Astrocyte of the hippocampus (primary cell): ENCODE measurements around the gene NOC4L.
"Not testable (repeated sequence)": the region's sequence is repeated elsewhere in the genome, so short reads cannot be mapped to it uniquely, and the experiment has no call there.

Experiments
- DNase-seq: peaks from one replicate; pipeline ENCODE4 v3.0.0; 2011; ENCODE audit warnings: low read depth, low spot score

NOC4L gene

DNA sequence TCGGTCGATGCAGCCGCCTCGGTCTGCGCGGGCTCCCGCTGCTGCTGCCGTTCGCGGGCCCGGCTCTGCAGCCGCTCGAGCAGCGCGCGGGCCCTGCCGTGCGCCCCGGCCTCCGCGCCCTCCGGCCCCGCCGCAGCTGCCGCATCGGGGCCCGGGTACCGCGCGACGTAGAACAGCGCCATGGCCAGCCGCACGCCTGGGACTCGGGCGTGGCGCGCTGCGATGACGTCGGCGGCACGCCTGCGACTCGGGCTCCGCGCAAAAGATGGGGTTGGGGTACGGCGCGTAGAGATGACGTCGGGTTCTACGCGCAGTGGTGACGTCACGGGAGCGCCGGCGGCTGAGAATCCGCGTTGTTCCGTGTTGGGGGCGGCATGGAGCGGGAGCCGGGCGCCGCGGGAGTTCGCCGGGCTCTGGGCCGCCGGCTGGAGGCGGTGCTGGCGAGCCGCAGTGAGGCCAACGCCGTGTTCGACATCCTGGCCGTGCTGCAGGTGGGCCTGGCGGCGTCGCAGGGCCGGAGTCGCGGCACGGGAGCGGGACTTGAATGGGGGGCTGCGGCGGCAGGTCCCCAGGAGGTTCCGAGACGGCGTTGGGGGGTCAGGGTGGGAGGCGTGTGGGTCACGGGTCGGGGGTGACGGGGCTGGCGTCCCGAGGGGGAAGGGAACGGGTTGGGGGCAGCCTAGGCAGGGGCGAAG, at the start of gene NOC4L, which contains the start of gene DDX51:
Gene NOC4L (plus strand): TSS at position 343 of the 695 bp plus-strand sequence. CDS start 32 bp downstream, at position 375.
Gene DDX51 (minus strand): TSS at position 205 of the 695 bp plus-strand sequence. CDS start 23 bp downstream, at position 182.
- DNase-seq = peak; percentile 99

DNA sequence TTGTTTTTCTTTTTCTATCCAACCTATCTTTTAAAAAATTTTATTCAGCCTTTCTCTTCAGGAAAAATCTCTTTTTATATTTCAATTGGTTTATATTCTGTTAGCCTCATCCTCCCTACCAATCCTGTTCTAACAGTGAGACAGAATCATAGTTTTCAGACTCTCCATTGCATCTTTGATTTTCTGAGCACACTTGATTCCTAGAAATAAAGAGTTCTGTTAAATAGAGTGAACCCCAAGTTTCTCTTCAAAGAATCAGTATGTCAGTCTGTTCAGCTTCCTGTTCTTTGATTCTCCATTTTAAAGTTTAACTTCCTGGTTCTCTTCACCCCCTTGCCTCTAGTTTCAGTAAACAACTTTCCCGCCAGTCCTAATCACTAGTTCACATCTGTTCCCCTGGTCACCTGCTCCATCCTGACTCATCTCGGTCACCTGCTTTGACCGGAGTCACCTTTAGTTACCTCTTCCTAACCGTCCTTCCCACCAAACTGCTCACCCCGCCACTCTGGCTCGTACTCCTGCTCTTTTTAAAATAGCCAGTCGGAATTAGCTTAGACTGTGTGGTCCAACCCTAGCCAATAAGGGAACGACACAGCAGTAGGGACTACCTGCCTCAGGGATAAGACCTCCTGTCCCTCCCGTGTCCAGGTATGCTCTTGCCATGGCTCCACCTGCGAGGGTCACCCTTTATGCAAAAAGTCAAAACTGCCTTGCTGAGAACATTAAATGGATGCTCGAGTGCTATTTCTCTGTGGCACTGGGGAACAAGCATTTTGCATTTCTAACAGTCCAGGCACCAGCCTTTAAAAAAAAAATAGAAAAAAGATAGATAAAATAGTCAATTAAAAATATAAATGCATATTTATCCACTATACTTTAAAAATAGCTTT, 48.5 kb upstream of the NOC4L start:
- DNase-seq = no peak

DNA sequence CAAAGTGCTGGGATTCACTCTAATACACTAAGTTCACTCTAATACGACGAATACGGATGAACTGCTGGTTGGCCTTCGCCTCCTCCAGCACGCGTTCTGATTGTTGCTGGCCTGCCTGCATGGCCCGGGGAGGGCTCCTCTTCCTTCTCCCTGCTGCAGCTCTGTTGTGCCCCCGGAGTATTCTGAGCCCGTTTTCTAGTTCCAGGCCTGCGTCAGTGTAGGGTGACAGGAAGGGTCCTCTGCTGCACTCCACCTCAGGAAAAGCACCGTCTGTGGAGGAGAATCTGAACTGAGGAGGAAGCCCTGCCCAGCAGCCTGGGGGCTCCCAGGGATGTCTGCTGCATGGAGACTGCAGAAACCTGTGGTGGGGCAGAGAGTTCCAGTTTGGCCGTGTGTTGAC, 44.5 kb upstream of the NOC4L start:
- no peak for DNase-seq

DNA sequence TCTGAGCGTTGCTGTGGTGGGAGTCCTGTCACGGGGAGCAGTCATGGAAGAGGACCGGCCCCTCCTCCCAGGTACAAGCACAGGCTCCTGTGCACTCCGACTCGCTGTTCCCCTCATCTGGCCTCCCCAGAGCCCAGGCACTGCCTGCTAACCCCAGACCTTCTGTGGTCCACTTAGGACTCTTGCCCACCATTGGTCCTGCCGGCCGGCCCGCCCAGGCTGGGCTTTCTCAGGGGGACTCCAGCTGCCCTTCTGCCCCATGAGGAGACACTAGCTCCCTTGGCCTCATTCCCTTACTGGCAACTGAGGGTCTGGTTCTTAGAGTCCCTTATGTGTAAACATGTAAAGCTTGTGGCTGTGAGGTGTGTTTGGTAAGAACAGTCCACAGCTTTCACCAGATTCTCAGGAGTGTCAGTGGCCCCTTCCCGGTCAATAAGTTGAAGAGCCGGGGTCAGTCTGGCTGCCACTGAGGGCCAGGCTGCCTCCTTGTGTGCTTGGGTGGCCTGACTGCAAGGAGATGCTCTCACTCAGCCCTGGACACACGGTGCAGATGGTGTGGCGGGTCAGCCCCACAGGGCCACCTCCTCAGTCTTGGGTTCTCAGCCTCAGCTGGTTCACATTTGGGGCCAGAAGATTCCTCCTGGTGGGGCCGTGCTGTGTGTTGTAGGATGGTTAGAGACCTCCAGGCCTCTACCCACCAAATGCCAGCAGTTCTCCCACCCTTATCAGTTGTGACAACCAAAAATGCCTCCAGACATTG, 43.8 kb upstream of the NOC4L start:
- no peak for DNase-seq

DNA sequence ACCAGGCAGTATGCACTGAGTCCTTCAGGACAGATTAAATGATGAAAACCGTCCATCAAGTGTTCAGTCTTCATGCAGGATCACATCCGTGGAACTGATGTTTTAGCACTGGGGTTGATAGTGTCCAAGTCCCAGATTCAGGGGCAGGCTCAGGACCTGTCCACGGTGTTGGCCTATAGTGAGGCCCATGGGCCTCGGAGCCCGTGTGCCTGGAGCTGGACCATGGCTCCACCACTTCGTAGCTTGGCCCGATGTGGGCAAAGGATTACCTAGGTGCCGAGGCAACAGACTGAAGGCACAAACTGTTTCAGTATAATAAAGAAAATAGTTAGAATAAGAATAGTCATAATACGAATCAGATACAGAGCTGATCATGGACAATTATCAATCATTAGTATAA, 42.0 kb upstream of the NOC4L start:
- DNase-seq = no peak

DNA sequence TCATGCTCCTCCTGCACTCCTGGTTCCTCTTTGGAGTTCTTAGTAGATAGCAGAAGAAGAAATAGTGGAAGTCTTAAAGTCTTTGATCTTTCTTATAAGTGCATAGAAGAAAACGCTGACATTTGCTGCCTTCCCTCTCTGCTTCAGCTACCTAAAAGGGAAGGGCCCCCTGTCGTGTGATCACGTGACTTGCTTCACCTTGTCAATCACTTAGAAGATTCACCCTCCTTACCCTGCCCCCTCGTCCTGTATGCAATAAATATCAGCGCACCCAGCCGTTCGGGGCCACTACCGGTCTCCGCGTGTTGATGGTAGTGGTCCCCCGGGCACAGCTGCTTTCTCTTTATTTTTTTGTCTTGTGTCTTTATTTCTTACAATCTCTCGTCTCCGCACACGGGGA, 41.2 kb upstream of the NOC4L start:
- not testable (repeated sequence) for DNase-seq

DNA sequence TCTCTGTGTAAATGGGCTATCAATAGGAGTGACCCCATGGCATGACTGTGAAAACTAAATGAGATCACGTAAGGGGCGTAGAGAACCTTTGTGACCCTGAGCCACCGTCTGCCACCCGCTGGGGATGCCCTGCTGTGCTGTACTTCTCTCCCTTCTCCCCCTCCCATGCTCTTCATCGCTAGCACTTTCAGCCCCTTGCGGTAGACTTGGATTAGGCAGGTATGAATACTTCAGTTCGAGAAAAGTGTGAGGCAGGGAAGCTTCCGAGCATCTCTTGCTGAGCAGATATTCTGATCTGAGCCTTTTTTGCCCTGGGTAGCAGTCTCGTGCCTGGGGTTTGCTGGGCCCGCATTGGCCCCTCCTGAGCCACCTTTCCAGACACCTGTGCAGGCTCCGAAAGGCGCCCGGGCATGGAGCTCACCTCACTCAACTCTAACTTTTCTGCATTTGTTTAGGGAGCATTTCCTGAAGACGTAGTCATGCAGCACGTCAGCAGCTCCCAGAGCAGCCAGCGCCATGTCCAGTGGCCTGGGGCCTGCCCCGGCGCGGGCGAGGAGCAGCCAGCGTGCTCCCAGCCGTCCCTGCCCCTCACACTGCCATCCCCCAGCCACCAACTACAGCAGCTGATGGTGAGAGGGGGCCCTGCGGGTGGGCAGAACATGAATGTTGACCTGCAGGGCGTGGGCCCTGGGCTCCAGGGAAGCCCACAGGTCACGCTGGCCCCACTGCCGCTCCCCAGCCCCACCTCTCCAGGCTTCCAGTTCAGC, 40.5 kb upstream of the NOC4L start:
- no peak for DNase-seq

DNA sequence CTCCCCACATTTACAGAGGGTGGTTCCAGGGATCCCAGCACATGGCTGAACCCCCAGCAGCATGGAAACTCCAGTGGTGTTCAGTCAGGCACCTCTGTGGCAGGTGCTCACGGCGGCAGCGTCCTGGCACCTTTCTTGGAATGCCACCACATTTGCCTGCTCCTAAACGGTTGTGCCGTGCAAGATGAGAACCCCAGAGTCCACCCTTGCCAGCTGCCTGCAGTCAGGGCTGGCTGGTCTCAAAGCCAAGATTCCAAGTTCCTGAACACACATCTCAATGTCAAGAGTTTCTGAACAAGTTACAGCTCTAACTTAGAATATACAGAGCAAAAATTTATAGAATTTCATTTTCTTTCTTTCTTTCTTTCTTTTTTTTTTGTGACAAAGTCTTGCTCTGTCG, 38.8 kb upstream of the NOC4L start:
- DNase-seq = no peak

DNA sequence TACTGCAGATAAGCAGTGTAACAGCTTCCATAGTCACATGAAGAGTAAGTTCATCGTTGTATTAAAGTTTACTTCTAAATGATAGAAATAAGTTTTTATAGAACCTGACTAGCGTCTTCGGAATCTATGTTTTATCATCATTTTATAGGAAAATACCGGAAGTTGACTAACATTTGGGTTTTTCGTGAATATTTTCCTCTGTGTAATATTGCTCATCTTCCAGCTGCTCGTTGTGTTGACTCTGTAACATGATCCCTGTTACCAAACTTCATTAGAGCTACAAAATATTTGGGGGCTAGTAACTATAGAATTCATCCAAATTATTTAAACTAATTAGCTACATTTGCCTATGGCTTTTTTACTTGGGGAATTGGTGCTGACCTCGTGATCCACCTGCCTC, 37.3 kb upstream of the NOC4L start:
- no peak for DNase-seq

DNA sequence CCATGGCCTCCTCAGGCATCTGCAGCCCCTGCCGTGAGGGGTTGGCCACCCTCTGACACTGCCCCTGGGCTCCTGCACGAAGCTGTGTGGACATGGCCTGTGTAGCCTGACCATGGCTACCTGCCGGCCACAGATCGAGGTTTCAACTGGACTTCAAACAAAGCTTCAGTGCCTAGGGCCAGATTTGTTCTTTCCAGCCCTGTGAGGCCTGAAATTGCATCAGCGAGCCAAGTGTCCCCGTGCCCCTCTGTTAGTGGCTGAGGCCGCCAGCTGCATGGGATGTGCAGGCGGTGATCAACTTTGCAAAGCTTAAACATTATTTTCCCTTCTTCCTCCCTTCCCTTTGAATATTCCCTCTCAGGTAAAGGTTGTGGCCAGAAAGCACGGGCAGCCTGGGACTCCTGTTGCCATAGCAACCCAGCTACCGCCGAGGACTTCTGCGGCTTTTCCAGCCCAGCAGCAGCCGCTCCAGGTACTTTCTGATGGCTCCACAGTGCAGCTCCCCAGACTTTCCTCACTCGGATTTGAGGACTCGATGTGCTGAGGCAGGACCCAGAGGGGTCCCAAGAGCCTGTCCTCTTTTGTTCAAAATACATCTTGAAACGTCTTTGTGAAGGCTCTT, 35.9 kb upstream of the NOC4L start:
- peak; percentile 62 for DNase-seq

DNA sequence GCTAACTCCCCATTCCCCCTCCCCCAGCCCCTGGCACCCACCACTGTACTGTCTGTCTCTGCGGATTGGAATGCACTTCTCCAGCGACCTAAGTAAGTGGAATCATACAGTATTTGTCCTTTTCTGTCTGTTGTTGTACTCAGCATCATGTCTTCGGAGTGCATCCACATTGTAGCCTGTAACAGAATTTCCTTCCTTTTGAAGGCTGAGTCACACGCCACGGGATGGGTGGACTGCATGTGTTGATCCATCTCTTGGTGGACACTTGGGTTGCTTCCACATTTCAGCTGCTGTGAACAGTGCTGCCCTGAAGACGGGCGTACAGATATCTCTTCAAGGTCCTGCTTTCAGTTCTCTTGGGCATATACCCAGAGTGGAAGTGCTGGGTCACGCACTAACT, 34.5 kb upstream of the NOC4L start:
- no peak for DNase-seq

DNA sequence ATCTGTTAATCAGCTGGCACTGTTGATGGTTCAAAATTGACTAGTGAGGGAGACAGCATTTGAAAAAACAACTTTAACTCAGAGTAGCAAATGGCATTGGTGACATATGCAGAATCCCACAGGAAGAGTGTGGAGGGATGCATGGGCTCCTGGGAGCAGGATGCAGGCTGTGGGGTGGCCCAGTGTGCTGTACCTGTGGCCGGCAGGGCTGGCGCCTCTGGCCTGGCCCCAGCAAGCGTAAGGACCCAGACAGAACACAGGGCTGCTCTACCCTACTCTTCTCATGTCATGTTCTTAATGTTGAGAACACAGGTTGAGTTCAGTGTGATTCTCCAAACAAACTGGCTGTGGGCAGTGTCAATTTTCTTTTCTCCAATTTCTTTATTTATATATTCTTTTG, 33.6 kb upstream of the NOC4L start:
- no peak for DNase-seq

DNA sequence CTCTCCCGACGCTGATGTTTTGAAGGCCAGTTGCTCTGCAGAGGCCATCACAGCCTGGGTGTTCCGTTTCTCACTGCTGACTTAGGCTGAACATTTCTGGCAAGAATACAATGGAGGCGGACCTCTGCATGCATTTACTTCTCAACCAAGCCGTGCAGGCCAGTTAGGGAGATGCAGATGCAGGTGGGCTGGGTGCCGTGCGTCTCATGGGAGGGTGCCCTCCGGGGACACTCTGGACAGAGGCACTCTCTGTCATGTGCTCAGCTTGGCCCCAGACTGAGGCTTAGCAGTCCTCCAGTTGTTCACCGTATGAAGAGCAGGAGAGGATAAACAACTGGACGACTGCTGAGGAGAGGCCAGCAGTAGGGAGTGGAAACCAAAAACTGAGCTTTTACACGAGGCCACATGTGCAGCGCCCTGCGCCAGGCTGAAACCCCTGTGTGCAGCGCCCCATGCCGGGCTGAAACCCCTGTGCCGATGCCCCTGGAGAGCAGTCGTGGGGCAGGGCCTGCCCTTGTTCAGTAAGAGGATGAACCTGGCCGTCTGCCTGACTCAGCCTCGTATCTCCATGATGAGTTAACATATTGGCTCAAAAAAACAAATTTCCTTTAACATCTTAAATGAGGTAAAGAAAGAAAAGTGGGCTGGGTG, 32.5 kb upstream of the NOC4L start:
- DNase-seq = no peak

DNA sequence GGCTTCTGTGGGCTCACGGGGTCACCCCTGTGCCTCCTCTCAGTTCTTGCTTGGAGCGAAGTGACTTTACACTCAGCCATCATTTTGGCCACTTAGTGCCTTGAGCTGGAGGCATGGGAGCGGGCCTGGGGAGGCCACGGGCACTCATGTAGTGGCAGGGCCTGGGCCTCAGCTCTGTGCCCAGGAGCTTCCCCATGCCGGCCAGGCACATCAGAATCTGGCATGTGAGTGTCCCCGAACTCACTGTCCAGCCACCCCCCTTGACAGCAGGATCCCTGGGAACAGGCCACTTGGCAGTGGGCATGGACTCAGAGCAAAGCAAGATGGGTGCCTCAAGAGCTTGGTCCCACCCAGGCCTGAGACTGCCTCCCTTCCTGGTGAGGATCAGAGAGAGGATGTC, 29.6 kb upstream of the NOC4L start:
- no peak for DNase-seq

DNA sequence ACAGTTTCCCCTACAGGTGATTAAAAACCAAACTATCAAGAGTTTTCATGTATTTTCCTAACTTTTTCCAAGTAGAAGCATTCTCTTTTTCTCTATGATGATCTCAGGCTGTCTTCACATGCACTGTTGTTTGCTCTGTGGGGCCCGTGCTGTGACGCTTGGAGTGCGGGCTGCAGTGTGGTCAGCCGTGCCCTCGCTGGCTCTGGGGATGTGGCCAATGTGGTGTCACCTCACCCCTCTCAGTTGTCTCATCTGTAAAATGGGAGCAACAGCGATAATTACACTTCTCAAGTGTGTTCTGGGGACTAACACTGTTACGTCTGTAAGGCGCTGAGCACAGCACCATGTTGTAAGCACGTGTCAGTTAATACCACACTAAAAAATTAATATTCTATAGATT, 28.8 kb upstream of the NOC4L start:
- DNase-seq = no peak

DNA sequence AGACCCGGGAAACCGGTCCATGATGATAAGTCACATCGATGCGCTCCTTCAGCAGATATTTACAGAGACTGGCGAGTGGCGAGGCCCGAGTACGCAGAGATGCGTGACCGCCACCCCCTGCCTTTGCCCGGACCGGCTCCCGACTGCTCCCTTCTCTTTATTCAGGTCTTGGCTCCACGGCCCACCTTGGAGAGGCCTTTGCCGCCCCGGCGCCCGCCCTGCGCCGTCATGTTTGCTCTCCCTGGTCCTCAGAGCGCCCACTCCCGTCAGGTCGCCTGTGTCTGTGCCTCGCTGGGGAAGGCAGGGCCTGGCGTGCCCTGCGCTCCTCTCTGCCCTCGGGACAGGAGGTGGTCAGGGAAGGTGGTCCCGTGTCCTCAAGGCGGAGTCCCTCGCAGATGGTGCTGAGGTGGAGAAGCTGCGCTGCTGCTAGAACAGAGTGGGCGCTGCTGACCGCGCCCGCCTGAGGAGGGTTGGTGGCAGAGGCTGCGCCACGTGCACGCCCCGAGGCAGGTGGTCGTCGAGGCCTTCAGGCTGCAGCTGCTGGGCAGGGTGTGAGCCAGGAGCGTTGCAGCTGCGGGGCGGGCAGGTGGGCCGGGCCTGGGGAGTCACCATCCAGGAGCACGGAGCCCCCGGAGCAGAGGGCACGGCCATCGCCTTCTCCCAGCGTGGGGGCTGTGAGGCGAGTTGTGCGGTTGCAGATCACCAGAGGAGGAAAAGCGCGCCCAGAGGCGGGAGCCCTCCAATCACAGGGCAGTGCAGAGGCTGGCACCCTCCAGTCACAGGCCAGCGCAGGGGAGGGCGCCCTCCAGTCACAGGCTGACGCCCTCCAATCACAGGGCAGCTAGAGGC, 27.3 kb upstream of the NOC4L start:
- no peak for DNase-seq

DNA sequence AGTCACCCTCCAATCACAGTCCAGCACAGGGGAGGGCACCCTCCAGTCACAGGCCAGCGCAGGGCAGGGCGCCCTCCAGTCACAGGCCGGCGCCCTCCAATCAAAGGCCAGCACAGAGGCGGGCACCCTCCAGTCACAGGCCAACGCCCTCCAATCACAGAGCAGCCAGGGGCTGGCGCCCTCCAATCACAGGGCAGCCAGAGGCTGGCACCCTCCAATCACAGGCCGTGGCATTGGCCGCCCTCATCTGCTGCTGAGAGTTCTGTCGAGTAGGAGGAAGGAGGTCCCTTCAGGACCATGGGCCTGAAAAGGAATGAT, 26.7 kb upstream of the NOC4L start:
- DNase-seq = no peak

DNA sequence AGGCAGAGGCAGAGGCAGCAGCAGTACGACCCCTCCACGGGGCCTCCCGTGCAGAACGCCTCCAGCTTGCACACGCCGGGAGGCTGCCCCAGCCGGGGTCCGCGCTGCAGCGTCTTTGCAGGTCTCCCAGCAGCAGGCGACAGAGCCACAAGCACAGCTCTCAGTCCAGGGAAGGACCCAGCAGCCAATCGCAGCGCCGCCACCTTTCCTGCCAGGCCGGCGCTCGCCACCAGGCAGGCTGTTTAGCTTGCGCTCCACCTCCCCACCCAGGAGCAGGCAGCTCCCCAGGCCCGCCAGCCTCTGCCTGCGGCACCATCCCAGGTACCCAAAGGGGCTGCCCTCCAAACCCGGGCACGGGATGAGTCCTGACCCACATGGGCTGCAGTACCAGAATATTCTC, 25.4 kb upstream of the NOC4L start:
- DNase-seq = no peak

DNA sequence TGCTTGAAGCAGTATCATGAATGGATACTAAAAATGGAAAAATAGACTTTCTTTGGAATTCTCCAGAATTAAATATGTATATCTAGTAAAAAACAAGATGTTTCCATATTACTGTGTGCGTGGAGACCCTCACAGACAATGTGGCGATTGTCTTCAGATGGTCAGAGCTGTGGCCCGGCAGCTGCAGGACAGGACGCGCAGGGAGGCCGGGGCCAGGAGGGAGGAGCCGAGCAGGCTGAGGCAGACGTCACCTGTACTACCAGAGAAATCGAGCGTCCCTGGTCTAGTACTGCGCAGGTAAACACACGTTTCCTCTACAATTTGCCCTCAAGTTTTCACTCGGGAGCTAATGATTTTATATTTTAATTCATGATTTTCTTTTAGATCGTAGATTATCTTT, 23.0 kb upstream of the NOC4L start:
- no peak for DNase-seq
